Caco-2 (cell line): Measurements from ENCODE around the gene PSD2. TPM values are rescaled to one million over a fixed set of nuclear protein-coding genes. Genes with fewer than 3 reads are reported as not detected.

Experiments used
- BruUV-seq: library from RNA; stranded (reverse); fragments of 400-500 nt; replicated peaks from 2 replicates; lab custom pipeline; 2021; lab: Mats Ljungman, UMichigan
- CTCF ChIA-PET: fragments of 300-600 bp; sonication (Branson Sonifier 250); formaldehyde crosslinking; loops from one replicate; lab custom pipeline; 2022; ENCODE audit warnings: antibody characterized with exemption; lab: Charles Lee
- POLR2A ChIA-PET: fragments of 300-600 bp; sonication (Branson Sonifier 250); formaldehyde crosslinking; loops from one replicate; lab custom pipeline; 2022; ENCODE audit warnings: antibody characterized with exemption; lab: Charles Lee
- DNase-seq, 2 experiments: peaks; one replicate each; pipeline versions ENCODE4 v3.0.0 to v3.0.0-alpha.2; 2020 to 2022
- H3K27me3 ChIP-seq: replicated peaks from 2 replicates; pipeline ENCODE4 v1.6.0; 2011; ENCODE audit warnings: low read length; ENCODE audit not compliant: control insufficient read depth, insufficient read depth
- H3K36me3 ChIP-seq: 2 replicates; pipeline ENCODE4 v1.5.1; 2011; ENCODE audit warnings: low read length; ENCODE audit not compliant: control insufficient read depth, insufficient read depth
- H3K4me1 ChIP-seq: fragments of 250-450 bp; sonication (Bioruptor Pico); 2 replicates; pipeline ENCODE4 v1.5.1; 2020; ENCODE audit warnings: mild to moderate bottlenecking
- H3K4me3 ChIP-seq: 2 replicates; pipeline ENCODE4 v1.5.1; 2011; ENCODE audit warnings: low read depth, mild to moderate bottlenecking, control low read depth, low read length
- H3K9me3 ChIP-seq: fragments of 250-450 bp; sonication (Bioruptor Pico); 2 replicates; pipeline ENCODE4 v1.5.1; 2020; ENCODE audit warnings: mild to moderate bottlenecking, moderate library complexity
- H3K27ac Mint-ChIP-seq: one replicate; pipeline ENCODE4 v1.8.0; 2022; ENCODE audit warnings: mixed read lengths; ENCODE audit not compliant: unreplicated experiment
- H3K27me3 Mint-ChIP-seq: one replicate; pipeline ENCODE4 v1.8.0; 2022; ENCODE audit warnings: mixed read lengths; ENCODE audit not compliant: insufficient read depth, unreplicated experiment
- H3K36me3 Mint-ChIP-seq: one replicate; pipeline ENCODE4 v1.8.0; 2022; ENCODE audit warnings: mild to moderate bottlenecking, mixed read lengths; ENCODE audit not compliant: insufficient read depth, unreplicated experiment
- H3K4me1 Mint-ChIP-seq: one replicate; pipeline ENCODE4 v1.8.0; 2022; ENCODE audit warnings: low read depth, mixed read lengths; ENCODE audit not compliant: unreplicated experiment
- H3K4me3 Mint-ChIP-seq: one replicate; pipeline ENCODE4 v1.8.0; 2022; ENCODE audit warnings: mild to moderate bottlenecking, moderate library complexity, mixed read lengths; ENCODE audit not compliant: unreplicated experiment
- H3K9me3 Mint-ChIP-seq: one replicate; pipeline ENCODE4 v1.8.0; 2022; ENCODE audit warnings: mixed read lengths; ENCODE audit not compliant: unreplicated experiment
- CTCF ChIP-seq, 2 experiments: fragments of 200-600 bp in 1 of 2; IDR thresholded peaks; 1 replicate in 1 of 2; 2 replicates in 1 of 2; pipeline versions ENCODE4 v1.5.1 to v1.8.0; 2011 to 2022; ENCODE audit warnings: antibody characterized with exemption in 1 of 2, control low read depth in 1 of 2, inconsistent platforms in 1 of 2, low read depth in 1 of 2, low read length in 1 of 2, mild to moderate bottlenecking in 1 of 2, moderate library complexity in 1 of 2; ENCODE audit not compliant: insufficient read depth in 1 of 2, severe bottlenecking in 1 of 2, unreplicated experiment in 1 of 2
- intact Hi-C: fragments of 100-400 bp; cut with micrococcal nuclease; formaldehyde crosslinking; loops from one replicate; pipeline ENCODE4 v1.10.0; 2022; ENCODE audit not compliant: unreplicated experiment
- total RNA-seq: library from RNA; stranded (reverse); gene quantifications from 2 replicates; pipeline ENCODE4 v1.2.3, GENCODE V29; 2022

PSD2 gene
- total RNA-seq, 1 experiment from 2014 or later: 0.09 TPM

GRCh38 chr5:139797856-139798510, 2.4 kb downstream of the PSD2 start:
- no peaks in the 10 kb centered on the region for H3K9me3 ChIP-seq
- peaks cover 38% of the 10 kb centered on the region for H3K27me3 Mint-ChIP-seq
- ChIA-PET CTCF (interaction anchor here (1.5 kb wide), 1 partner anchor 11 kb away, joined by 11 read pairs; no protein-coding TSS in a partner anchor), POLR2A (no interaction called here)
- no peak for TF ChIP-seq CTCF (IDR thresholded peaks at IDR 0.05; ENCODE audit: insufficient read depth in 1 of 2, low read depth in 1 of 2, low read length in 1 of 2, severe bottlenecking in 1 of 2, unreplicated experiment in 1 of 2)
- H3K4me3 ChIP-seq: no peak overlapping the region
- no TSS peak for BruUV-seq
- no peak overlapping the region for H3K27ac Mint-ChIP-seq
- H3K9me3 Mint-ChIP-seq: no peaks in the 10 kb centered on the region
- no peak overlapping the region for H3K4me3 Mint-ChIP-seq
- intact Hi-C loops: no loop called here
- H3K4me1 Mint-ChIP-seq: no peaks in the 10 kb centered on the region
- peaks cover 10% of the 10 kb centered on the region for H3K27me3 ChIP-seq
- no peaks in the 10 kb centered on the region for H3K4me1 ChIP-seq
- no peaks in the 10 kb centered on the region for H3K36me3 ChIP-seq
- no peaks in the 10 kb centered on the region for H3K36me3 Mint-ChIP-seq
- no peak for DNase-seq

GRCh38 chr5:139798883-139799282, 3.3 kb downstream of the PSD2 start:
- no TSS peak for BruUV-seq
- Histone ChIP-seq H3K4me3 (no peak overlapping the region), H3K27me3 (peaks cover 8% of the 10 kb centered on the region), H3K4me1 (no peaks in the 10 kb centered on the region), H3K36me3 (no peaks in the 10 kb centered on the region), H3K9me3 (no peaks in the 10 kb centered on the region)
- Mint-ChIP-seq H3K36me3 (no peaks in the 10 kb centered on the region), H3K4me1 (no peaks in the 10 kb centered on the region), H3K27me3 (peaks cover 38% of the 10 kb centered on the region), H3K9me3 (no peaks in the 10 kb centered on the region), H3K27ac (no peak overlapping the region), H3K4me3 (no peak overlapping the region)
- ChIA-PET CTCF (no interaction called here), POLR2A (no interaction called here)
- DNase-seq: no peak
- no peak for TF ChIP-seq CTCF (IDR thresholded peaks at IDR 0.05; ENCODE audit: insufficient read depth in 1 of 2, low read depth in 1 of 2, low read length in 1 of 2, severe bottlenecking in 1 of 2, unreplicated experiment in 1 of 2)
- intact Hi-C loops: no loop called here

- intact Hi-C loops: no loop called here
- ChIA-PET POLR2A (no interaction called here), CTCF (interaction anchor here (1.0 kb wide), 1 partner anchor 12 kb away, joined by 4 read pairs; no protein-coding TSS in a partner anchor)
- H3K27me3 ChIP-seq: peaks cover 6% of the 10 kb centered on the region
- no peaks in the 10 kb centered on the region for H3K9me3 ChIP-seq
- no peak overlapping the region for H3K27ac Mint-ChIP-seq
- no peak overlapping the region for H3K4me3 Mint-ChIP-seq
- peaks cover 34% of the 10 kb centered on the region for H3K27me3 Mint-ChIP-seq
- H3K9me3 Mint-ChIP-seq: no peaks in the 10 kb centered on the region
- no peaks in the 10 kb centered on the region for H3K36me3 ChIP-seq
- no peaks in the 10 kb centered on the region for H3K4me1 Mint-ChIP-seq
- no TSS peak for BruUV-seq
- H3K4me1 ChIP-seq: no peaks in the 10 kb centered on the region
- TF ChIP-seq CTCF (IDR thresholded peaks at IDR 0.05; ENCODE audit: insufficient read depth in 1 of 2, low read depth in 1 of 2, low read length in 1 of 2, severe bottlenecking in 1 of 2, unreplicated experiment in 1 of 2): no peak
- no peak overlapping the region for H3K4me3 ChIP-seq
- DNase-seq: no peak
- no peaks in the 10 kb centered on the region for H3K36me3 Mint-ChIP-seq
Observed at GRCh38 chr5:139799359-139799758, 3.8 kb downstream of the PSD2 start.
